ENCODE measurements around the gene TAF10. TPM values are rescaled to one million over a fixed set of nuclear protein-coding genes. Genes with fewer than 3 reads are reported as not detected.
A peak's percentile ranks its signal among the peaks of the same experiment; 100 is the strongest.

The TAF10 gene
- polyA plus RNA-seq, 1 donor: 129 TPM

DNA sequence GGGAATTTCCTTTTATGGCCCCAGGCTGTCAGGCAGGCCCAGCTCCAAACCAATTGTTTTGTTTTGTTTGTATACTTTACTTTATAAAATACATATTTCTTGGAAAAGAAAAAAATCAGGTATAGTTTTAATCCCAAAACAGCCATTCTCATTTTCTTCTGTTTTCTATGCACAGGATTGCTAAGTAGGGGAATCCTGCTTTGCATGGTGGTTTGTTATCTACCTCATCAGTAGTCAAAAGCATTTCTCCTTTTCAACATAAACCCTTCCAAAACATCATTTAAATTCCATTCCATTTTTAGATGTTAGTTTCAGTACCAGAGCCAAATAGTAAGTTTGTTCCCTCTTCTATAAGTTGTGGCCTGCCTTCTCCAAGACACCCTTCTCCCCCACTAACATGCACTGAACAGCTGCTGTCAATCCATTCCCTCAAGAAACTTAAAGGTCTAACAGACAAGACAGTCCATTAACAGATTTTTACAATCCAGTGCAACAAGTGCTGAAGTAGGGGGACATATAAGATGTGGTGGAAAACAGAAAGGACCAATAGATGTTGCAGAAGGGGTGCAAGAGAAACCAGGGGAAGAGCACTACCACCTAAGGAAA is 4.7 kb downstream of the TAF10 start:
- no peak for DNase-seq

DNA sequence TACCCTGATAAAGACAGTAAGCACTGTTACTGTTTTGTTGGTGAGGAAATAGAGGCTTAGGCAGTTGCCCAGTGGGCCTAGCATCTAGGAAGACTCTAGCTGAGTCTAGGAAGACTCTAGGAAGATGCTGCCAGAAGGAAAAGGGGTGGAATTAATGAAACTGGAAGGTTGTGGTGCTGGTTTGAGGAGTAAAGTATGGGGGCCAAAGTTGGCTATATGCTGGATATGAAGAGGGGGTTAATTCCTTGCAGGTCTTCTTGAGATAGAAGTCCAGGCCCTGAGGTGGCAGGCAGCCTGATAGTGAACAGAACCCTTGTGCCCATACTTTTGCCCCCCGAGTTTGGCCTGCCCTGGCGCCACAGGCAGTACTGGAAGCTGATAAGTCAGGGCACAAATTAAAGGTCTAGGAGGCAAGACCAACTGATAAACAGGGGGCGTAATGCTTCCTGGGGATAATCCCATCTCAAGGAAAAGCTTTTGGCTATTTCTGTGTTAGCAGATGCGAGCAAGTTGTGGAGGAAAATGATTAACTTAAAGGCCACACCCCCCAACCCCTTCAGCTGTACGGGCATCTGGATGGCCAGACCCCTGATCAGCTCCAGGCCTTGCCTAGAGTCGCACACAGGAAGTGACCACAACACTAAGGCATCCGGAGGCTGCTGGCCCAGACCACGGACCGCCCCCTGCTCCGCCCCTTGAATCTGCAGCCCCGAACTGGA is 5.4 kb downstream of the TAF10 start:
- peak; percentile 94 for DNase-seq

DNA sequence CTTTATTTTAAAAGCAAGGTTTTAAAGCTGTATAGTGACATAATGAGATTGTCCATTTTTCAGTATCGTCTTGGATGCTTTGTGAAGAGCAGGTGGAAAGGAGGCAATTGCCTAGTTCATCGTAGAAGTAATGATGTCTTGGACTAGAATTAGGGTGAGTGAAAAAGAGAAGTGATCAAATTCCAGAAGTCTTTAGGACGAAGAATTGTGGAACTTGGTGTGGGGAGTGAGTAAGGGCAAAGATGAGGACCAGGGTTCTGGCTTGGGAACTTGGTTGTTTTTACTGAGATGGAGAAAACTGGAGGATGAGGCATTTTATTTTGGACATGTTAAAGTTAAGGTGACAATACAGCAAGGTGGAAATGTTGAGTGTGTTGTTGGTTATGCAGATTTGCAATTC is 7.2 kb downstream of the TAF10 start:
- DNase-seq: no peak

DNA sequence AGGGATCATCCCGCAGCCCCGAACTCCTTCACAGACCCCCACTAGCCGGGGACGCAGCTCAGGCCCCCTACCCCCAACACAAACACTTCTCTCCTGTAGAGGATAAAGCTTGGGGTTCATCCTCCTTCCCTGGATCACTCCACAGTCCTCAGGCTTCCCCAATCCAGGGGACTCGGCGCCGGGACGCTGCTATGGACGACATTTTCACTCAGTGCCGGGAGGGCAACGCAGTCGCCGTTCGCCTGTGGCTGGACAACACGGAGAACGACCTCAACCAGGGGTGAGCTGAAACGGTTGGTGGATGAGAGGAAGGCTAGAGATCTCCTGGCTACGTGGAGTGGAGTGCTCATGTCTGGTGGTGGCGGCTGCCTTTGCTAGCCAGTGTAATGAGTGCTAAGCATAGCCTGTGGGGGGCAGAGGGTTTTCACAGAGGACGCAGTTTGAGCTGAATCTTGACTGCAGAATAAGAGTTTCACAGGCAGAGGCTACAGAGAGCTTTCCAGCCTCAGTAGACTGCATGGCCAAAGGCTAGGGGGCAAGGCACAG is 7.9 kb downstream of the TAF10 start:
- DNase-seq: peak; percentile 57

DNA sequence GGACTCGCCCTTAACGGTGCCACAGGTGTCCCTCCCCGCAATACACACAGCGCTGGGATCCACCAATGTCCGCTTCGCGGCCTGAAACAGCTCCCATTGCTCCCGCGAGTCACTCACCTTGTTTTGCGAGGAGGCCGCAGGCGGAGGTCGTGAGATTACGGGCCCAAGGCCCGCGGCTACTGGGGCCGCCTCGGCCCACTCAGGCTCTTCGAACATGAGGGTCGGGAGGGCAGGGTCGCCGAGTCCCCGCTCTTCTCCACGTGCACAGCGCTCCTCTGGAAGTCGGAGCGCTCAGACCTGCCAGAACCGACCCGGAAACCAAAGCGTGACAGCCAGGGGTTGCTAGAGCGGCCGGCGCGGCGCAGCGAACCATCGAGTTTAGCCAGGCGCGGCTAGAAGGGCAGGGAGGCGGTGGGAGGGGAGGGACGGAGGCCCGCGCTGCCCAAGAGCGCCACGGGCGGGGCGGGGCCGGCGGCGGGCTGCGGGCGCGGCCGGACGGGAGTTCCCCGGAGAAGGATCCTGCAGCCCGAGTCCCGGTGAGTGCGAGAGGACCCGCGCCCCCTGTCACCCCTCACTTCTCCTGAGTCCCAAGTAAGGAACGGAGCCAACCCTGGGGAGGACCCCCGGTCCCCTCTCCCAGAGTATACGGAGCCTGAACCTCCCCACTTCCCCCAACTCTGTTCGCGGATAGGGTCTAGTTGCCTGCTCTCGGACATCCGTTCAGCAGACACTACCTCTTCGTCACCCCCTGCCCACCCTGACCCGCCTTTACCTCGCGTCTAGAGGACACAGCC is 8.5 kb downstream of the TAF10 start, which contains the start of the genes ILK and RRP8:
TSS of gene ILK (plus strand) at position 488 of the 794 bp plus-strand sequence. CDS start 498 bp downstream, outside the sequence.
TSS of gene RRP8 (minus strand) at position 330 of the 794 bp plus-strand sequence. CDS start at position 216, 114 bp downstream.
- peak; percentile 92 for DNase-seq

DNA sequence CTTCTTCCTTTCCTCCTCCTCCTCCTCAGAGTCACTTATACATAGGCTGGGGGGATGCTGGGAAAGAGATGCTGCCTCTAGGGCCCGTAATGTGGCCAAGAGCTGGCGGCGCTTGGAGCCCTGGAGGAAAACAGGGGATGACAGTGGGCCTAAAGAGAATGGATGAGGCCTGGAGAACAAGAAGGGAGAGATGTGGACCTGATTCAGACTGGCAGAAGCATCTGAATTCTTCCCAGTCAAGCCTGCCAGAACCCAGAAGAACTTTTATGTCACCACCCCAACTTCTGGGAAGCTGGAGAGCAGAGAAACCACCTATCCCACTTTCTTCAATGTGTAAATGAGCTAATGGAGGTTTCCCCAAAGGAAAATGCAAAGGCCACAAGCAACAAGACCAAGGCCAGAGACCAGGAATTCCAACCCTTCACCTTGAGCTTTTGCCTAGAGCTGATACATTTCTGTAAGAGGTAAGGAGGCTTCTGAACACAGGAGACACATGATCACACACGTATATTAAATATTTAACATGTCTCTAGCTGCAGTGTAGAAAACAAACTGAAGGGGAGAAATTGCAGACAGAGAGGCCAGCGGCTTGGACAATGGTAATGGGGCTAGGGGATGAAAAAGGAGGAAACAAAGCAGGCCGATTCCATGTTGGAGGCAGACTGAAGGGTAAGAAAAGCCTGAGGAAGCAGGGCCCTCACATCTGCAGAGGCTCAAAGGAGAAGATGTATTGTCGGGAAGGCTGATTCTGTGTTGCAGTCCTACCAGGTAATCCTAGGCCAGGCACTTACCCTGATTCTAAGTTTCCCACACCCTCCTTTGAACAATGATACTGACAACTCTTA is 9.7 kb downstream of the TAF10 start:
- DNase-seq: no peak

DNA sequence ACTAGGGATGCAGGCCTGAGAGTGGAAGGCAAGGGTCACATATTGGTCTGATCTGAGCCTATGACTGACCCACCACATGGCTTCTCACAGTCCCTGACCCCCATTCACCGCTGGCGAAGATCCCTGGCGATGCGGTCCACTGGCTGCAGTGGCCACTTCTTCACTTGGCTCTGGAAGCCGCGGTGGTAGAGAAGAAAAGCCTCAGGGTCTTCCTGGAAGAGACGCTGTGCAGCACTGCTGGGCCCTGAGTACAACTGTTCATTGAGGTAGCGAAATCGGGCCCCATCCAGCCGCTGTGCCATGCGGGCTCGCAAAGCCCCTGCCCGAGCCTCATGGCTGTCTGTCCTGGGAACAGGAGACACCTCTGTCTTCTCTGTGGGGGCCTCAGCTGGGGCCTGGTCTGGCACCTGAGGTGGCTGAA is 11.0 kb downstream of the TAF10 start:
- no peak for DNase-seq

DNA sequence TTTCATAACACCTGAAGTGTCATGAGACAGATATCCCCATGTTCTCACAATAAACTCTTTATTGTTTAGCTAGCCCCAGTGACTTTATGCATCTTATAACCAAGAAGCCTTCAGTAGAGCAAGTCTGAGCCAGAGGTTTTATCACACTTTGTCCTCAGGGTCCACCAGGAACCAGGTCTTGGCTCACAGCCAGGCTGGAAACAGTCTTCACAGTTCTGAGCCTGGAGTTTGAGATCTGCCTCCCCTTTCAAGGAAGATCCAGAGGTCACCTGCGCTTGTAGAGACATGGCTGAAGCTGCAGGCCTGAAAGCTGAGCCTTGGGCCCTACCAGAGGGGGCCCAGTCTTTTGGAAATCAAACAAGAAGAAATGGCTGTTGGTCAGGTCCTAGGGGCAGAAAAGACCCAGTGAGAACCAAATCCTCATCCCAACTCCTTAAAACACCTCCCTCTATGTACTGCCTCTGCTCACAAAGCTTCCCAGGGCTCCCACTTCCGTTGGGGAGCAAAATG is 12.1 kb downstream of the TAF10 start:
- DNase-seq: no peak

DNA sequence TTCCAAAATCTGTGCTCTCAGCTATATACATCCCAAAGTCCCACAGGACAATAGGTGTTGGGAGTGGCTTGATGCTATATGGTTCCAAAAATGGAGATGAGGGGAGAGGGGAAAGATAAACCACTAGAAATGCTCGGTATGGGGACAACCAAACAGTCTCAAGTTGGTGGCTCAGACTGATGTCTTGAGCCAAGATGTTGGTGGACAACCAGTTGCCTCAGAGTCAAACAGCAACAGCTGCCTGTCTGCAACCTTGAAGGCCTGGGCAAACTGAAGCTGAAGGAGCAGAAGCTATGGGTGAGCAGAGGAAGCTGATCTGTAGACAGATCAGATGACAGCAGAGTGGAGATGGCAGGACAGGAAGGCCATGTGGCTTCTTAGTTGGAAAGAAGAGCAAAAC is 12.6 kb downstream of the TAF10 start:
- no peak for DNase-seq

DNA sequence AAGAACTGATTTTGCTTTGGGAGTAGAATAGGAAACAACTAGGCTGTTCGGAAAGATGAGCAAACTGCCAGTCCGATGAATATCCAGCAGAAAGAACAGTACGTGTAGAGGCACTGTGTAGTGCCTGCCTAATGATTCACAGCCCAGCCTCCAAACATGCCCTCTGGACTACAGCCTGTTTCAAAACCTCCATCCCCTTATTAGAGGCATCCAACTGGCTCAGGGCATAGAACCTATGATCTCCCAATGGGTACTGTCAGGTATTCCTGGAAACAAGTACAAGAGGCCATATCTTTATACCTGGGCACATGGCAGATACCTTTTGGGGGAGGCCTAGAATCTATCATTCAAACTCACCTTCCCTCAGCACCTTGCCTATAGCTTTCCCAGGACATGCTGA is 13.5 kb downstream of the TAF10 start:
- DNase-seq: no peak

DNA sequence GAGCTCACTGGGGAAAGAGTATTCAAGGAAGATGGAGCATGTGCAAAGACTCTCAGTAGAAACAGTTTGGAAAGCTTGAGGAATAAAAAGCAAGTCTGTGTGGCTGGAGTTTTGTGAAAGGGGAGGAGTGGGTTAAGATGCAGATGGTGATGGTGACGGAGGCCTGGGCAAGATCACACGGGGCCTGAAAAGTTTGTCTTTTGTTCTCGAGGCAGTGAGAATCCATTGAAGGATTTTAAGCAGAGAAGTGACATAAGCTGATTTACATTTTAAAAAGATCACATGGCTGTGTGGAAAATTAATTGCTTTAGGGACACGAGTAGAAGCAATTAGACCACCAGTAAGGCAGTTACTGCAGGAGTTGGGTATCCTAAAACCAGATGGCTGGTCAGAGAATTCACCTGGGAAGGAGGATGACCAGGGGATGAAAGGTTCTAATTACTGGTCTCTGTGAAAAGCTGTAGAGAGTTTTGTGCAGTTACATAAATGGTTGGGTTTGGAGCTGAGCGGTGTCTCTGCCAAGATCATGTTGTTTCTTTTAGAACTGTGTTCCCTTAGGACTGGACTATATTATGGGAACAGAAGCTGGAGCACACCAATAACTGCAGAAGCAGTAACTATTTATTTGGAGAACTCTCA is 15.7 kb downstream of the TAF10 start:
- no peak for DNase-seq

DNA sequence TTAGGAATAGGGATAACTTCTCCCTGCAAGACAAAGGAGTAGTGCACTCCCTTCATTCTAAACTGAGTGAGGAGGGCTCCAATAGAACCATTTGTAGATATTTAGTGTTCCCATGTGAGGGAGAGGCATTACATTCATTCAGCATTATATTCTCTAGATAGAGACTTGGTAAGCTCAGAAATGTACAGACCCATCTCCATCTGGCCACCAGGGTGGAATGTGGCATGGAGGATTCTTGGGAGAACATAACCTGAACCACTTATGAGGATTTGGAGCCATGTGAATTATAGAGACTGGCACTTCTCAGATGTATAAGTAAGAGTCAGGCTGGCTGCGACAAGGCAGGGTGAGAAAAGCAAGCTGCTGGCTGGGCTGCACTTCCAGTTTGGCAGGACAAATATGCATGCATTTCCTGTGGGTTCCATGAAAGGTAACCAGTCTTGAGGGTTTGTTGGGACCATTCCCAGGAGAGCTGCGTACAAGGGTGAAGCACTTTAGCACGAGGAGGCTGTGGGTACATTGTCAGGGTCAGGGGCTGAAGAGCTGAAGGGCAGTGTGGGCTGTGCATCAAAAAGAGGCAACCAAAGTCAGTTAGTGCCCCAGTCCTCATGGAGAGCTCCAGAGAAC is 17.8 kb downstream of the TAF10 start:
- no peak for DNase-seq

DNA sequence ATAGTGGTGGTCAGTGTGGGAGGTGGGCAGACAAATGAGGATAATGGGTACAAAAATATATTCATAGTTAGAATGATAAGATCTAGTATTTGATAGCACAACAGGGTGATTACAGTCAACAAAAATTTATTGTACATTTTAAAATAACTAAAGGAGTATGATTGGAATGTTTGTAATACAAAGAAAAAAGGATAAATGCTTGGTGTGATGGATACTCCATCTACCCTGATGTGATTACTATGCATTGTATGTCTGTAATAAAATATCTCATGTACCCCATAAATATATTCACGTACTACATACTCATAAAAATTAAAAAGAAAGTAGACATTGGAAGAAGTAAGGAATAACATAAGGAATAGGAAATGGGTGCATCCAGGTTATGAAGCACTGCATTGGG is 24.0 kb downstream of the TAF10 start:
- DNase-seq: no peak

DNA sequence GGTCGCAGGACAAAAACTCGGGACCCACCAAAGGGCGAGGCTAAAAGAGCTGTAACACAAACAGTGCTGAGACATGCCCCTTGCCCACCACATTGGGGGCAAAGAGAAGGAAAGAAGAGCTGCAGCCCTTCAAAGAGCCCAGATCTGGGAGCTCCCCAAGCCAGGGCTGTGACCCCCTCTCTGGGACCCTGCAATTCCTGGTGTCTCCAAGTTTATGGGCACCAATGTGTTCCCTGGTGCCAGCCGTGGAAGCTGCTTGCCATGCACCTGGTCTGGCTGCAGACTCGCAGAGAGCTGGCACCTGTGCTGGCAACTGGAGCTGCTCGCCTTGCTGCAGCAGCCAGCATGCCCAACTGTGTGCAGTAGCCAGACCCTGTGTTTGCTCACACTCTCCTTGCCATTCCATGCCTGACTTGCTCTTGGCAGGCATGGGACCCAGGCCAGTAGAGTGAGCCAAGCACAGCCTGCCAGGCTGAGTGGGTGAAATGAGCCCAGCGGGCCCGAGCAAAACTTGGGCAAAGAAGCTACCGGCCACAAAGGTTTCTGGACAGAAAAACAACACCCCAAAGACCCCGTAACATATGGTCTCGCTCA is 24.6 kb downstream of the TAF10 start:
- DNase-seq: no peak

DNA sequence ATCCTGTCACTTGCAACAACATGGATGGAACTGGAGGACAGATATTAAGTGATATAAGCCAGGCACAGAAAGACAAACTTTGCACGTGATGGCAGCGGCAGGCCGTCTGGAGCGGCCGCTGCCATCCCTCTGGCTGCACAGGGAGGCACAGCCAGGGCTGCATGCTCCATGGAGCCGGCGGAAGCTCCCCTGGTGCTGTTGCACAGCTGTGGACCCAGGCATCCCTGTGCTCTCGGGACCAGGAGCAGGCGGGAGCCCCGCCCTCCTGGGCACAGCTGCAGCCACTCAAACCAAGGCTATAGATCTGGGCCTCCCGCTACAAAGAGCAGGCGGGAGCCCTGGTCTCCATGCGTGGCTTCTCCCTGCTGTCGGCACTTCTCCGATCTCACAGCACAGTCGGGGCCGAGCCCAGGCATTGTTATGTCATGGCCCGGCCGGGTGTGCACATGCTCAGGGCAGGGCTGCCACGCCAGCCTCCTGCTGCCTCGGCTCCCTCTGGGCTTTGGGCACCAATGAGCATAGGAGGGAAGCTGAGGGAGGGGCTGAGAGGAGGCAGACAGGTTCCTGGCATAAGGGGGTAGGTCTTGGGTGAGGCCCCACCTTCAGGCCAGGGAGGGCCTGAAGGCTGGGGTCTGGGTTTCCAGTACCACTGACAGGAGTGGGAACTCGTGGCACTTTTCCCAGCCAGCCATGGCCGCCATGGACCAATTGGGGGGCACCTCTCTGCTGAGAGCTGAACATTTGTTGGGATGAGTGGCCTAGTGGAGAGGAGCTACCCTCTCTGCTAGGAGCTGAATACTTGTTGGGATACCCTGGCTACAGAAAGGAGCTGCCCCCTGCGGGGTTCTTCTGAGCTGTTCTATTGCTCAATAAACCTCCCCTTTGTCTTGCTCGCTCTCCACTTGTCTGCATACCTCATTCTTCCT is 25.3 kb downstream of the TAF10 start:
- no peak for DNase-seq

DNA sequence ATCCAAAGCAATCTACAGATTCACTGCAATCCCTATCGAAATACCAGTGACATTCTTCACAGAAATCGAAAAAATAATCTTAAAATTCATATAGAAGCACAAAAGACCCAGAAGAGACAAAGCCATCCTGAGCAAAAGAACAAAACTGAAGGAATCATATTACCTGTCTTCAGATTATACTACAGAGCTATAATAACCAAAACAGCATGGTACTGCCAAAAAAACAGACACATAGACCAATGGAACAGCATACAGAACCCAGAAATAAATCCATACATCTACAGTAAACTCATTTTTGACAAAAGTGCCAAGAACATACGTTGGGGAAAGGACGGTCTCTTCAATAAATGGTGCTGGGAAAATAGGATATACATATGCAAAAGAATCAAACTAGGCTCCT is 27.5 kb downstream of the TAF10 start:
- no peak for DNase-seq

DNA sequence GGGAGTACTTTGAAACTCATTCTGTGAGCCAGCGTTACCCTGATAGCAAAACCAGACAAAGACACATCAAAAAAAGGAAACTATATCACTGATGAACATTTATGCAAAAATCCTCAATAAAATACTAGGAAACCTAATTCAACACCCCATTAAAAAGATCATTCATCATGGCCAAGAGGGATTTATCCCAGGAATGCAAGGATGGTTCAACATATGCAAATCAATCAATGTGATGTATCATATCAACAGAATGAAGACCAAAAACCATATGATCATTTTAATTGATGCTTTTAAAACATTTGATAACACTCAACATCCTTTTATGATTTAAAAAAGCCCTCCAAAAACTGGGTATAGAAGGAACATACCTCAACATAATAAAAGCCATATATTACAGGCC is 28.4 kb downstream of the TAF10 start:
- no peak for DNase-seq

DNA sequence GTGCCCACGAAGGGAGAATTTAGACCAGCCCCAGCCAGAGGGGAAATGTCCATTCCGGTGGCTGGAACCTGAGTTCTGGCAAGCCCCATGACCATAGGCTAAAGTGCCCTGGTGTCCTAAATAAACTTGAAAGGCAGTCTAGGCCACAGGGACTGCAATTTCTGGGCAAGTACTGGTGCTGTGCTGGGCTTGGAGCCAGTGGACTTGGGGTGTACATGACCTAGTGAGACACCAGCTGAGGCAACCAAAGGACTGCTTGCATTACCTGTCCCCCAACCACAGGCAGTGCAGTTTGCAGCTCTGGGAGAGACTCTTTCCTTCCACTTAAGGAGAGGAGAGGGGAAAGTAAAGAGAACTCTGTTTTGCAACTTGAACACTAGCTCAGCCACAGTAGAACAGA is 32.3 kb downstream of the TAF10 start:
- no peak for DNase-seq

DNA sequence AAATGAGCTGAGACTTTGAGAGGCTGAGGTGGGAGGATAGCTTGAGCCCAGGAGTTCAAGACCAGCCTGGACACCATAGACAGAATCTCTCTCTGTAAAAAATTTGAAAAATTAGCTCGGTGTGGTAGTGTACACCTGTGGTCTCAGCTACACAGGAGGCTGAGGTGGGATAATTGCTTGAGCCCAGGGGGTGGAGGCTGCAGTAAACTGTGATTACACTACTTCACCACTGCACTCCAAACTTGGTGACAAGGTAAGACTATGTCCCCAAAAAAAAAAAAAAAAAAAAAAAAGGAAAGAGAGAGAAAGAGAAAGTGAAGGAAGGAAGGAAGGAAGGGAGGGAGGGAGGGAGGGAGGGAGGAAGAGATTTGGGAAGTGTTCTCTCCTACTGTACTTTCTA is 33.9 kb downstream of the TAF10 start:
- DNase-seq: no peak
